Aorta (tissue), 5 donors: Measurements from ENCODE around the gene ERC2. TPM values are rescaled to one million over a fixed set of nuclear protein-coding genes. Genes with fewer than 3 reads are reported as not detected.

ENCODE experiments used
- ATAC-seq: fragments of 200-7000 bp; cut with Tn5 transposase; one replicate; pipeline ENCODE4 v1.9.1; 2022; ENCODE audit warnings: moderate library complexity; ENCODE audit not compliant: low FRiP score
- DNase-seq, 2 donors: peaks; one replicate each; pipeline ENCODE4 v3.0.0-alpha.2; 2020
- H3K27ac ChIP-seq, 2 donors: one replicate each; pipeline ENCODE4 v1.5.1; 2013; ENCODE audit warnings: low read length in 2 of 2, mild to moderate bottlenecking in 2 of 2, moderate library complexity in 2 of 2, control low read depth in 1 of 2, inconsistent platforms in 1 of 2, low read depth in 1 of 2
- H3K27me3 ChIP-seq, 2 donors: one replicate each; pipeline ENCODE4 v1.6.1; 2013; ENCODE audit warnings: control low read depth in 1 of 2, low read length in 1 of 2, mild to moderate bottlenecking in 1 of 2, moderate library complexity in 1 of 2; ENCODE audit not compliant: insufficient read depth in 2 of 2, control insufficient read depth in 1 of 2
- H3K36me3 ChIP-seq, 2 donors: one replicate each; pipeline ENCODE4 v1.6.1; 2013; ENCODE audit warnings: control low read depth in 1 of 2, low read length in 1 of 2, mild to moderate bottlenecking in 1 of 2; ENCODE audit not compliant: insufficient read depth in 2 of 2, control insufficient read depth in 1 of 2
- H3K4me1 ChIP-seq, 2 donors: one replicate each; pipeline ENCODE4 v1.6.1; 2013; ENCODE audit warnings: low read length in 2 of 2, control low read depth in 1 of 2, mild to moderate bottlenecking in 1 of 2, moderate library complexity in 1 of 2; ENCODE audit not compliant: insufficient read depth in 2 of 2, control insufficient read depth in 1 of 2
- H3K4me3 ChIP-seq, 2 donors: one replicate each; pipeline ENCODE4 v1.5.1; 2013; ENCODE audit warnings: low read length in 2 of 2, control low read depth in 1 of 2, mild to moderate bottlenecking in 1 of 2
- H3K9me3 ChIP-seq: one replicate; pipeline ENCODE4 v1.6.1; 2013; ENCODE audit warnings: mild to moderate bottlenecking, low read length; ENCODE audit not compliant: control insufficient read depth
- WGBS, 2 donors: extraction: QIAGEN DNeasy Blood & Tissue Kit; methylation state at CpG; one replicate each; pipeline ENCODE4 v1.1.7; 2013; 5-methylcytosine and 5-hydroxymethylcytosine counted together
- intact Hi-C, 2 donors: fragments of 100-400 bp; cut with DNase I; formaldehyde crosslinking; loops; one replicate each; pipeline versions ENCODE4 v1.14.2 to v1.15.0; 2022
- polyA plus RNA-seq, 2 donors: library from polyadenylated mRNA; stranded (reverse); fragments of 200-250 nt; gene quantifications; one replicate each; pipeline ENCODE4 v1.2.3, GENCODE V29; 2013
- total RNA-seq, 2 donors: library from RNA; stranded (reverse); fragmentation: NEBNext Ultra II Directional; extraction: Animal tissue kit (Norgen Biotek cat#: 25700); gene quantifications; one replicate each; pipeline ENCODE4 v1.2.1, GENCODE V29; 2021
- donor health status: healthy with polysubstance abuse.
- donor health status: Bipolar disorder and iron deficiency.
- donor health status: DM: no; HTN: no; CAD: no.
- donor health status: DM: no; HTN: no; CAD: no.
- donor health status: DM: yes; HTN: yes; CAD: no.

The ERC2 gene
- total and polyA plus RNA-seq, 4 donors = 0.27 to 0.55 TPM; not detected in 2

GRCh38 chr3:55595420-55595819 lies 872.8 kb downstream of the ERC2 start:
- Histone ChIP-seq H3K36me3 (no peaks in the 10 kb centered on the region), H3K27ac (no peak overlapping the region), H3K4me3 (no peak overlapping the region), H3K27me3 (no peaks in the 10 kb centered on the region), H3K9me3 (peaks cover 2% of the 10 kb centered on the region), H3K4me1 (no peaks in the 10 kb centered on the region)
- intact Hi-C loops = no loop called here
- ATAC-seq = no peak
- no peak for DNase-seq
- 66 to 73% methylated on average over 4 of the region's 4 CpGs for WGBS, 2 donors

- DNase-seq = no peak
- Histone ChIP-seq H3K4me1 (no peaks in the 10 kb centered on the region), H3K4me3 (no peak overlapping the region), H3K27me3 (peaks cover 0 to under 1% of the 10 kb centered on the region in 2 donors), H3K9me3 (peaks cover 2% of the 10 kb centered on the region), H3K36me3 (no peaks in the 10 kb centered on the region), H3K27ac (no peak overlapping the region)
- no peak for ATAC-seq
- WGBS, 2 donors = 73 to 76% methylated on average over 5 of the region's 5 CpGs
- intact Hi-C loops = no loop called here
Measured at GRCh38 chr3:55592572-55592971, 875.7 kb downstream of the ERC2 start.

GRCh38 chr3:55591888-55592287 lies 876.4 kb downstream of the ERC2 start:
- 65 to 68% methylated on average over 5 of the region's 5 CpGs for WGBS, 2 donors
- H3K4me1 ChIP-seq = no peaks in the 10 kb centered on the region
- intact Hi-C loops = no loop called here

GRCh38 chr3:55588146-55588765 lies 880.0 kb downstream of the ERC2 start:
- Histone ChIP-seq H3K4me3 (no peak overlapping the region), H3K9me3 (no peaks in the 10 kb centered on the region), H3K36me3 (no peaks in the 10 kb centered on the region), H3K27me3 (peaks cover 0 to 3% of the 10 kb centered on the region in 2 donors), H3K4me1 (no peaks in the 10 kb centered on the region), H3K27ac (no peak overlapping the region)
- no peak for ATAC-seq
- DNase-seq = no peak
- 55 to 71% methylated on average over 10 of the region's 10 CpGs for WGBS, 2 donors
- intact Hi-C loops = no loop called here

More at GRCh38 chr3:55591888-55592287, 876.4 kb downstream of the ERC2 start:
- ATAC-seq (no peak), DNase-seq (peak in 1 of 2 donors; percentile 66)
- H3K27ac ChIP-seq = no peak overlapping the region
- peaks cover 0 to 3% of the 10 kb centered on the region in 2 donors for H3K27me3 ChIP-seq
- H3K9me3 ChIP-seq = peaks cover 2% of the 10 kb centered on the region
- no peak overlapping the region for H3K4me3 ChIP-seq
- no peaks in the 10 kb centered on the region for H3K36me3 ChIP-seq

- no peak for ATAC-seq
- no peak for DNase-seq
- no peak overlapping the region for H3K27ac ChIP-seq
- H3K27me3 ChIP-seq = peaks cover 0 to 3% of the 10 kb centered on the region in 2 donors
- intact Hi-C loops = no loop called here
- no peak overlapping the region for H3K4me3 ChIP-seq
- H3K4me1 ChIP-seq = no peaks in the 10 kb centered on the region
- peaks cover 1% of the 10 kb centered on the region for H3K9me3 ChIP-seq
- no peaks in the 10 kb centered on the region for H3K36me3 ChIP-seq
- WGBS, 2 donors = 71 to 72% methylated on average over 9 of the region's 9 CpGs
Measured at GRCh38 chr3:55585856-55586255, 882.4 kb downstream of the ERC2 start.

GRCh38 chr3:55584716-55585368 lies 883.4 kb downstream of the ERC2 start:
- H3K4me1 ChIP-seq = no peaks in the 10 kb centered on the region
- peaks cover 3% of the 10 kb centered on the region in 2 donors for H3K27me3 ChIP-seq
- intact Hi-C loops = no loop called here
- DNase-seq (no peak), ATAC-seq (no peak)
- no peaks in the 10 kb centered on the region for H3K36me3 ChIP-seq
- WGBS, 2 donors = 75 to 81% methylated on average over 15 of the region's 15 CpGs
- peaks cover 1% of the 10 kb centered on the region for H3K9me3 ChIP-seq
- no peak overlapping the region for H3K4me3 ChIP-seq
- no peak overlapping the region for H3K27ac ChIP-seq

- intact Hi-C loops = no loop called here
- no peaks in the 10 kb centered on the region for H3K4me1 ChIP-seq
- peaks cover 1% of the 10 kb centered on the region for H3K9me3 ChIP-seq
- H3K27ac ChIP-seq = no peak overlapping the region
- no peak for DNase-seq
- no peaks in the 10 kb centered on the region for H3K36me3 ChIP-seq
- H3K4me3 ChIP-seq = no peak overlapping the region
- H3K27me3 ChIP-seq = peaks cover 3% of the 10 kb centered on the region in 2 donors
- 87 to 88% methylated on average over 3 of the region's 3 CpGs for WGBS, 2 donors
- ATAC-seq = no peak
Measured at GRCh38 chr3:55584030-55584429, 884.2 kb downstream of the ERC2 start.

GRCh38 chr3:55583475-55583874 lies 884.8 kb downstream of the ERC2 start:
- no peak overlapping the region for H3K27ac ChIP-seq
- DNase-seq = no peak
- no peak for ATAC-seq
- intact Hi-C loops = no loop called here
- H3K9me3 ChIP-seq = peaks cover 3% of the 10 kb centered on the region
- H3K4me3 ChIP-seq = no peak overlapping the region
- peaks cover 3% of the 10 kb centered on the region in 2 donors for H3K27me3 ChIP-seq
- 75% methylated on average over 3 of the region's 3 CpGs for WGBS, 2 donors
- H3K36me3 ChIP-seq = no peaks in the 10 kb centered on the region
- H3K4me1 ChIP-seq = no peaks in the 10 kb centered on the region

GRCh38 chr3:55579496-55579895 lies 888.8 kb downstream of the ERC2 start:
- 29 to 41% methylated on average over 8 of the region's 8 CpGs for WGBS, 2 donors
- intact Hi-C loops = no loop called here

More at GRCh38 chr3:55579496-55579895, 888.8 kb downstream of the ERC2 start:
- Histone ChIP-seq H3K27me3 (peaks cover 0 to 3% of the 10 kb centered on the region in 2 donors), H3K9me3 (peaks cover 3% of the 10 kb centered on the region), H3K36me3 (no peaks in the 10 kb centered on the region), H3K4me3 (no peak overlapping the region), H3K27ac (no peak overlapping the region), H3K4me1 (no peaks in the 10 kb centered on the region)
- ATAC-seq (no peak), DNase-seq (no peak)
